Activated naive CD8-positive, alpha-beta T cell treated with anti-CD3 and anti-CD28 coated beads, Interleukin-2, amount 10 ng/mL, durations not matched to agents 7 days and 5 days (primary cell): ENCODE results near the gene TSKU. TPM values are rescaled to one million over a fixed set of nuclear protein-coding genes. Genes with fewer than 3 reads are reported as not detected.

ENCODE experiments used
- ATAC-seq: fragments of 150-1000 bp; cut with Tn5 transposase; one replicate; pipeline ENCODE4 v1.10.0; 2021; ENCODE audit warnings: low read depth, moderate library complexity
- POLR2A ChIA-PET: fragments of 350-600 bp; sonication (Branson Sonifier 250); formaldehyde crosslinking; loops from one replicate; lab custom pipeline; 2021; ENCODE audit warnings: antibody characterized with exemption; lab: Charles Lee
- DNase-seq: peaks from one replicate; pipeline ENCODE4 v3.0.0; 2021
- H3K27ac Mint-ChIP-seq: one replicate; pipeline ENCODE4 v1.8.0; 2022; ENCODE audit warnings: mild to moderate bottlenecking, mixed read lengths
- H3K27me3 Mint-ChIP-seq: one replicate; pipeline ENCODE4 v1.8.0; 2022; ENCODE audit warnings: mild to moderate bottlenecking, moderate library complexity, mixed read lengths
- H3K36me3 Mint-ChIP-seq: one replicate; pipeline ENCODE4 v1.8.0; 2021; ENCODE audit warnings: mild to moderate bottlenecking, mixed read lengths
- H3K4me1 Mint-ChIP-seq: one replicate; pipeline ENCODE4 v1.8.0; 2021; ENCODE audit warnings: mixed read lengths
- H3K4me3 Mint-ChIP-seq: one replicate; pipeline ENCODE4 v1.8.0; 2022; ENCODE audit warnings: mild to moderate bottlenecking, moderate library complexity, mixed read lengths
- H3K9me3 Mint-ChIP-seq: one replicate; pipeline ENCODE4 v1.8.0; 2021; ENCODE audit warnings: mixed read lengths
- total RNA-seq, 2 experiments: library from RNA; stranded (reverse); gene quantifications; one replicate each; pipeline ENCODE4 v1.2.3, GENCODE V29; 2021

The TSKU gene
- total RNA-seq, 2 experiments from 2014 or later, result 2.4 to 2.8 TPM

GRCh38 chr11:76839311-76839710, 56.2 kb downstream of the TSKU start:
- no peak for DNase-seq
- no peak for ATAC-seq
- Mint-ChIP-seq H3K4me1 (no peaks in the 10 kb centered on the region), H3K9me3 (peaks cover 1% of the 10 kb centered on the region), H3K4me3 (no peak overlapping the region), H3K27ac (no peak overlapping the region), H3K27me3 (peaks cover 42% of the 10 kb centered on the region), H3K36me3 (no peaks in the 10 kb centered on the region)
- POLR2A ChIA-PET, result no interaction called here

DNA sequence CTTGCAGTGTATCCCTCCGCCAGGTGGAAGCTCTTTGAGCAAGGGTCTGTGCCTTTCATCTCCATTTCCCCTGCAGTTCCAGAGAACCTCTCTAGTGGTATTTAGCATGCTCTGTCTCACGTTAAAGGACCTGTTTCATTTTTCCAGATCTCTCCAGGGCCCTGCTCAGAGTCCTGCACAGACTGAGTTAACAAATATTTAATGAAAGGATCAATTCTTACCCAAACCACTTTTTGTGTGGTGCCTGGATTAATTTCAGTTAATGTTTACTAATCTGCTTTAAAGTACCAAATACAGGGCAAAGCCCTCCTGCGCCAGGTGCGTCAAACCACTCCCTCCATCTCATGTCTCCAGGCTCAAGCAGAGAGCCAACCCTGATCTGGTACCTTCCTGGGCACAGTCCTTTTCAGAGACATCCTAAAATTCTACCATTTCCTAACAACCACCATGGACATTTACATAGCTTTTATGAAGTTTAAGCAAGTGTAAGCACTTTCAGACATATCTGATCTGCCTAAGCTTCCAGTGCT, 58.8 kb downstream of the TSKU start:
- Mint-ChIP-seq H3K4me1 (no peaks in the 10 kb centered on the region), H3K36me3 (no peaks in the 10 kb centered on the region), H3K9me3 (peaks cover 1% of the 10 kb centered on the region), H3K4me3 (no peak overlapping the region), H3K27me3 (peaks cover 48% of the 10 kb centered on the region), H3K27ac (no peak overlapping the region)
- no peak for DNase-seq
- POLR2A ChIA-PET, result no interaction called here
- no peak for ATAC-seq

GRCh38 chr11:76843907-76844306, 60.8 kb downstream of the TSKU start:
- ATAC-seq (no peak), DNase-seq (no peak)
- no peak overlapping the region for H3K4me3 Mint-ChIP-seq
- POLR2A ChIA-PET, result no interaction called here
- H3K9me3 Mint-ChIP-seq, result peaks cover 1% of the 10 kb centered on the region
- no peak overlapping the region for H3K27ac Mint-ChIP-seq
- H3K36me3 Mint-ChIP-seq, result no peaks in the 10 kb centered on the region
- peaks cover 47% of the 10 kb centered on the region for H3K27me3 Mint-ChIP-seq
- no peaks in the 10 kb centered on the region for H3K4me1 Mint-ChIP-seq

- H3K4me1 Mint-ChIP-seq, result no peaks in the 10 kb centered on the region
- peaks cover 1% of the 10 kb centered on the region for H3K9me3 Mint-ChIP-seq
- no peaks in the 10 kb centered on the region for H3K36me3 Mint-ChIP-seq
- ATAC-seq (no peak), DNase-seq (no peak)
- H3K4me3 Mint-ChIP-seq, result no peak overlapping the region
- POLR2A ChIA-PET, result no interaction called here
- H3K27ac Mint-ChIP-seq, result no peak overlapping the region
- H3K27me3 Mint-ChIP-seq, result peaks cover 49% of the 10 kb centered on the region
Measured at GRCh38 chr11:76844511-76844910, 61.4 kb downstream of the TSKU start.

DNA sequence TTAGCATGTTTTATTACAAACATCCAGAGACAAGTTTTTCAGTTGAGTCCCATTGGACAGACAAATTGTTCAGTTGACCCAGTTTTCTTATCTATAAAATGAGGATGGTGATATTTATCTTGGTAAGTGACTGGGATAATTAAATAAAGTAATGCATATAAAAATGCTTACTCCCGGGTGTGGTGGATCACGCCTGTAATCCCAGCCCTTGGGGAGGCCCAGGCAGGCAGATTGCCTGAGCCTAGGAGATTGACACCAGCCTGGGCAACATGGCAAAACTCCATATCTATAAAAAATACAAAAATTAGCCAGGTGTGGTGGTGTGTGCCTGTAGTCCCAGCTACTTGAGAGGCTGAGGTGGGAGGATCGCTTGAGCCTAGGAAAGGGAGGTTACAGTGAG, 61.9 kb downstream of the TSKU start:
- Mint-ChIP-seq H3K27me3 (peaks cover 45% of the 10 kb centered on the region), H3K4me3 (no peak overlapping the region), H3K27ac (no peak overlapping the region), H3K36me3 (no peaks in the 10 kb centered on the region), H3K4me1 (no peaks in the 10 kb centered on the region), H3K9me3 (peaks cover 1% of the 10 kb centered on the region)
- POLR2A ChIA-PET, result no interaction called here
- ATAC-seq (no peak), DNase-seq (no peak)

- POLR2A ChIA-PET, result no interaction called here
- no peak overlapping the region for H3K4me3 Mint-ChIP-seq
- H3K9me3 Mint-ChIP-seq, result peaks cover 1% of the 10 kb centered on the region
- H3K4me1 Mint-ChIP-seq, result no peaks in the 10 kb centered on the region
- peaks cover 36% of the 10 kb centered on the region for H3K27me3 Mint-ChIP-seq
- H3K36me3 Mint-ChIP-seq, result no peaks in the 10 kb centered on the region
- no peak for ATAC-seq
- peak overlapping the region; percentile 17 for H3K27ac Mint-ChIP-seq
- no peak for DNase-seq
Measured at GRCh38 chr11:76846441-76846840, 63.3 kb downstream of the TSKU start.

Other genes with a start within 250 kb of the TSKU start
- under 1 TPM; 0.34 to 0.75 TPM for gene LRRC32, start 112.6 kb upstream of the TSKU start, total RNA-seq
- 10 to 100 TPM; 10.4 to 13.2 TPM for gene ACER3, start 77.6 kb downstream of the TSKU start, total RNA-seq